Measurements from ENCODE around the gene BSCL2. TPM values are rescaled to one million over a fixed set of nuclear protein-coding genes. Genes with fewer than 3 reads are reported as not detected.
A peak's percentile ranks its signal among the peaks of the same experiment; 100 is the strongest.

The BSCL2 gene
- total RNA-seq, 2 donors from 2014 or later = 148 to 187 TPM

DNA sequence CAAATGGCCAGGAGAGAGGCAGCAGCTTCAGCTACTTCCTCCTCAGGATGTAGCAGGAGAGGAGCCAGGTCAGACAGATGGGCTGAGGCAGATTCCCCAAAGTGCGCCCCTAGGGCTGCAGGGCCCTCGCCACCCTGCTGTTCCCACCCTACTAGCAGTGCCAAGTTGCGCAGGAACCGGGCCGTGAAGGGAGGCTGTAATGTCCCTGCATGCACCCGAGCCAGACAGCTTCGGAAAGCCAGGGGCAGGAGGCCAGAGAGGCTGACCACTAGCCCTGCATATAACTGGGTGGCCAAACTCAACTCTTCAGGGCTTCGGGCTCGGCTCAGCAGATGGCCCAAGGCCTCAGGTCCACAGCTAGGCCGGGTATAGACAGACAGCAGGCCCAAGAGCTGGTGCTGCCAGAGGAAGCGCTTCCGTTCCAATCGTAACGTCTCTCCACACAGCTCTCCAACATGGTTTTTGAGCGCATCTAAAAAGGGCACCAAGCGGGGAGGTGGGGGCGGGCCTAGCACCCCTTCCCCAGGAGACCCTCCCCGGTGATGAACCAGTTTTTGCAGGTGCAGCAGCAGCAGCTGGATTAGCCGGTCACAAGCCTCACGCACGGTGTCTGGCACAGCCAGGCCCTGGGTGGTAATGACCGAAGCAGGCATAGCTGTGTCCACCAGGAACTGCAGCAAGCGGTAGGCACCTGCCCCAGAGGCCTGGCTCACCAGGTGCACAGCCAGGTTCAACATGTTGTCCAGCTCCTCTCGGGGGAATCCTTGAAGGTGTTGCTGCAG is 58.8 kb downstream of the BSCL2 start:
- 91% methylated on average over 24 of the region's 24 CpGs for WGBS

GRCh38 chr11:62647609-62648005 is 59.6 kb downstream of the BSCL2 start:
- 91% methylated on average over 6 of the region's 6 CpGs for WGBS
- H3K4me1 ChIP-seq (replicated peaks) = peaks cover 6% of the 10 kb centered on the region
- H3K4me3 ChIP-seq = no peak overlapping the region
- TF ChIP-seq CTCF (IDR thresholded peaks at IDR 0.05) (no peak), POLR2AphosphoS5 (IDR thresholded peaks at IDR 0.05) (no peak), POLR2A (IDR thresholded peaks at IDR 0.05) (no peak)
- H3K27me3 ChIP-seq (replicated peaks; ENCODE audit: insufficient read depth) = no peaks in the 10 kb centered on the region
- DNase-seq (ENCODE audit: low spot score) = no peak
- no peaks in the 10 kb centered on the region for H3K9me3 ChIP-seq
- intact Hi-C loops (cut with DNase I) = no loop called here
- peaks cover 0 to 2% of the 10 kb centered on the region in 2 donors for H3K36me3 ChIP-seq
- H3K27ac ChIP-seq = no peak overlapping the region

More for the DNA sequence above, 58.8 kb downstream of the BSCL2 start:
- Histone ChIP-seq H3K27ac (no peak overlapping the region), H3K9me3 (no peaks in the 10 kb centered on the region), H3K4me3 (no peak overlapping the region), H3K4me1 (replicated peaks) (peaks cover 6% of the 10 kb centered on the region), H3K27me3 (replicated peaks; ENCODE audit: insufficient read depth) (no peaks in the 10 kb centered on the region), H3K36me3 (peaks cover 0 to 2% of the 10 kb centered on the region in 2 donors)
- DNase-seq (ENCODE audit: low spot score) = no peak
- intact Hi-C loops (cut with DNase I) = no loop called here
- no peak for TF ChIP-seq POLR2A (IDR thresholded peaks at IDR 0.05)
- no peak for TF ChIP-seq POLR2AphosphoS5 (IDR thresholded peaks at IDR 0.05)

GRCh38 chr11:62646825-62647608 is 60.2 kb downstream of the BSCL2 start:
- peaks cover 0 to 2% of the 10 kb centered on the region in 2 donors for H3K36me3 ChIP-seq
- 60% methylated on average over 25 of the region's 32 CpGs for WGBS
- peak overlapping the region in 1 of 2 donors; percentile 89 for H3K27ac ChIP-seq
- TF ChIP-seq POLR2AphosphoS5 (IDR thresholded peaks at IDR 0.05) = no peak
- TF ChIP-seq CTCF (IDR thresholded peaks at IDR 0.05) = no peak
- no peak for TF ChIP-seq POLR2A (IDR thresholded peaks at IDR 0.05)
- no peak for DNase-seq (ENCODE audit: low spot score)
- H3K4me1 ChIP-seq (replicated peaks) = peaks cover under 1% of the 10 kb centered on the region
- no peaks in the 10 kb centered on the region for H3K9me3 ChIP-seq
- intact Hi-C loops (cut with DNase I) = no loop called here
- peak overlapping the region in 1 of 2 donors; percentile 73 for H3K4me3 ChIP-seq
- no peaks in the 10 kb centered on the region for H3K27me3 ChIP-seq (replicated peaks; ENCODE audit: insufficient read depth)

GRCh38 chr11:62645946-62646824 is 61.0 kb downstream of the BSCL2 start, which contains the start of gene GANAB:
GANAB (minus strand) TSS chr11:62646613; CDS start chr11:62646599, 14 bp downstream.
- TF ChIP-seq POLR2AphosphoS5 (IDR thresholded peaks at IDR 0.05) (peak; percentile 98), POLR2A (IDR thresholded peaks at IDR 0.05) (peak; percentile 75), CTCF (IDR thresholded peaks at IDR 0.05) (no peak)
- WGBS = 0% methylated on average over 69 of the region's 73 CpGs
- intact Hi-C loops (cut with DNase I) = no loop called here
- Histone ChIP-seq H3K36me3 (peaks cover 0 to 2% of the 10 kb centered on the region in 2 donors), H3K9me3 (no peaks in the 10 kb centered on the region), H3K4me3 (peak within 1 kb of the TSS; percentile 73 to 98), H3K27me3 (replicated peaks; ENCODE audit: insufficient read depth) (no peaks in the 10 kb centered on the region), H3K27ac (peak within 1 kb of the TSS; percentile 86 to 89), H3K4me1 (replicated peaks) (no peaks in the 10 kb centered on the region)
- DNase-seq (ENCODE audit: low spot score) = peak; percentile 100

- Histone ChIP-seq H3K4me3 (peak overlapping the region; percentile 73 to 98), H3K36me3 (peaks cover 0 to 2% of the 10 kb centered on the region in 2 donors), H3K27me3 (replicated peaks; ENCODE audit: insufficient read depth) (no peaks in the 10 kb centered on the region), H3K9me3 (no peaks in the 10 kb centered on the region), H3K27ac (peak overlapping the region; percentile 86 to 89), H3K4me1 (replicated peaks) (no peaks in the 10 kb centered on the region)
- TF ChIP-seq POLR2A (IDR thresholded peaks at IDR 0.05) (no peak), CTCF (IDR thresholded peaks at IDR 0.05) (no peak), POLR2AphosphoS5 (IDR thresholded peaks at IDR 0.05) (no peak)
- no peak for DNase-seq (ENCODE audit: low spot score)
- intact Hi-C loops (cut with DNase I) = no loop called here
- WGBS = 9% methylated on average over 11 of the region's 11 CpGs
Measured at GRCh38 chr11:62645671-62645945, 61.6 kb downstream of the BSCL2 start.

Measured in prostate gland (tissue), 2 donors.